Liver (tissue), 9 donors: ENCODE results near the gene IGF1R. TPM values are rescaled to one million over a fixed set of nuclear protein-coding genes. Genes with fewer than 3 reads are reported as not detected.

Source experiments
- DNase-seq: peaks from one replicate; pipeline ENCODE4 v3.0.0-alpha.2; 2017; ENCODE audit warnings: low spot score
- H3K27ac ChIP-seq, 2 donors: one replicate each; pipeline ENCODE4 v1.7.0; 2013; ENCODE audit warnings: inconsistent platforms in 2 of 2, low read length in 2 of 2, control low read depth in 1 of 2, low read depth in 1 of 2, mild to moderate bottlenecking in 1 of 2
- H3K27me3 ChIP-seq, 4 donors: one replicate each; pipeline versions ENCODE4 v1.6.1 to v1.7.0; 2013; ENCODE audit warnings: low read length in 3 of 4, inconsistent platforms in 1 of 4, mild to moderate bottlenecking in 1 of 4, moderate library complexity in 1 of 4; ENCODE audit not compliant: control insufficient read depth in 4 of 4, insufficient read depth in 4 of 4
- H3K36me3 ChIP-seq, 4 donors: one replicate each; pipeline versions ENCODE4 v1.6.1 to v1.7.0; 2013; ENCODE audit warnings: low read length in 3 of 4, mild to moderate bottlenecking in 3 of 4, low read depth in 1 of 4, moderate library complexity in 1 of 4; ENCODE audit not compliant: control insufficient read depth in 4 of 4, insufficient read depth in 3 of 4
- H3K4me1 ChIP-seq, 4 donors: one replicate each; pipeline versions ENCODE4 v1.6.1 to v1.7.0; 2013; ENCODE audit warnings: low read length in 3 of 4, mild to moderate bottlenecking in 3 of 4, moderate library complexity in 1 of 4; ENCODE audit not compliant: control insufficient read depth in 4 of 4, insufficient read depth in 4 of 4
- H3K4me3 ChIP-seq, 3 donors: one replicate each; pipeline versions ENCODE4 v1.6.1 to v1.7.0; 2013; ENCODE audit warnings: low read length in 3 of 3, control low read depth in 1 of 3, low read depth in 1 of 3, mild to moderate bottlenecking in 1 of 3
- H3K9ac ChIP-seq, 2 donors: one replicate each; pipeline ENCODE4 v1.7.0; 2013; ENCODE audit warnings: low read length in 2 of 2, mild to moderate bottlenecking in 2 of 2, moderate library complexity in 2 of 2, control low read depth in 1 of 2, low read depth in 1 of 2
- H3K9me3 ChIP-seq, 4 donors: one replicate each; pipeline versions ENCODE4 v1.6.1 to v1.7.0; 2013; ENCODE audit warnings: low read length in 3 of 4; ENCODE audit not compliant: control insufficient read depth in 4 of 4
- EGR1 ChIP-seq, 2 donors: IDR thresholded peaks; 2 replicates each; pipeline ENCODE4 v1.6.1; 2016 to 2018; ENCODE audit warnings: antibody characterized with exemption in 2 of 2, low read depth in 2 of 2
- FOXA1 ChIP-seq: IDR thresholded peaks from 2 replicates; pipeline ENCODE4 v1.6.1; 2016; ENCODE audit warnings: antibody characterized with exemption
- FOXA2 ChIP-seq: IDR thresholded peaks from 2 replicates; pipeline ENCODE4 v1.6.1; 2016; ENCODE audit warnings: antibody characterized with exemption
- GABPA ChIP-seq, 2 donors: IDR thresholded peaks in 1 of 2; conservative IDR thresholded peaks in 1 of 2; 2 replicates each; pipeline ENCODE4 v1.6.1; 2016; ENCODE audit warnings: antibody characterized with exemption in 2 of 2, mild to moderate bottlenecking in 1 of 2, moderate library complexity in 1 of 2
- HNF4A ChIP-seq, 2 donors: conservative IDR thresholded peaks; 2 replicates each; pipeline ENCODE4 v1.6.1; 2016; ENCODE audit warnings: antibody characterized with exemption in 2 of 2, mild to moderate bottlenecking in 2 of 2
- HNF4G ChIP-seq: IDR thresholded peaks from 2 replicates; pipeline ENCODE4 v1.6.1; 2016; ENCODE audit warnings: antibody characterized with exemption
- JUND ChIP-seq, 2 donors: IDR thresholded peaks; 2 replicates each; pipeline ENCODE4 v1.6.1; 2016; ENCODE audit warnings: antibody characterized with exemption in 2 of 2
- NR2F2 ChIP-seq: IDR thresholded peaks from 2 replicates; pipeline ENCODE4 v1.6.1; 2016; ENCODE audit warnings: antibody characterized with exemption
- RAD21 ChIP-seq, 2 donors: IDR thresholded peaks; 2 replicates each; pipeline ENCODE4 v1.6.1; 2016; ENCODE audit warnings: antibody characterized with exemption in 2 of 2, mild to moderate bottlenecking in 2 of 2
- RXRA ChIP-seq, 2 donors: IDR thresholded peaks; 2 replicates each; pipeline ENCODE4 v1.6.1; 2017 to 2018; ENCODE audit warnings: antibody characterized with exemption in 2 of 2, mild to moderate bottlenecking in 1 of 2
- SP1 ChIP-seq: IDR thresholded peaks from 2 replicates; pipeline ENCODE4 v1.6.1; 2018; ENCODE audit warnings: antibody characterized with exemption, mild to moderate bottlenecking
- TAF1 ChIP-seq: conservative IDR thresholded peaks from 2 replicates; pipeline ENCODE4 v1.6.1; 2016; ENCODE audit warnings: antibody characterized with exemption, mild to moderate bottlenecking
- YY1 ChIP-seq: IDR thresholded peaks from 2 replicates; pipeline ENCODE4 v1.6.1; 2016; ENCODE audit warnings: antibody characterized with exemption, mild to moderate bottlenecking
- WGBS: extraction: QIAGEN DNeasy Blood & Tissue Kit; methylation state at CpG from one replicate; pipeline ENCODE4 v1.1.7; 2013; 5-methylcytosine and 5-hydroxymethylcytosine counted together
- polyA plus RNA-seq, 2 donors: library from polyadenylated mRNA; stranded (reverse) in 1 of 2; unstranded in 1 of 2; fragments of 200-250 nt in 1 of 2; fragments of >200 nt in 1 of 2; fragmentation: Nextera tagmentation in 1 of 2; extraction: Ambion mirVana in 1 of 2; gene quantifications; one replicate each; pipeline versions ENCODE4 v1.2.1 to v1.2.3, GENCODE V29; 2013 to 2015
- total RNA-seq, 2 donors: library from RNA; depleted of rRNA; stranded (reverse); fragments of >200 nt; gene quantifications; one replicate each; pipeline ENCODE4 v1.2.3, GENCODE V29; 2014
- TF ChIP-seq, protein P1 (sequence below): IDR thresholded peaks from 2 replicates; pipeline ENCODE4 v1.6.1; 2016; ENCODE audit warnings: antibody characterized with exemption
- TF ChIP-seq, protein P2 (sequence below): IDR thresholded peaks from 2 replicates; pipeline ENCODE4 v1.6.1; 2016; ENCODE audit warnings: antibody characterized with exemption
- TF ChIP-seq, protein P3 (sequence below): IDR thresholded peaks from 2 replicates; pipeline ENCODE4 v1.6.1; 2016; ENCODE audit warnings: antibody characterized with exemption, mild to moderate bottlenecking
- TF ChIP-seq, protein P4 (sequence below): IDR thresholded peaks from 2 replicates; pipeline ENCODE4 v1.6.1; 2016; ENCODE audit warnings: antibody characterized with exemption
- TF ChIP-seq, protein P5 (sequence below): fragments of 150-350 bp; IDR thresholded peaks from 2 replicates; pipeline ENCODE4 v1.5.1; 2017; ENCODE audit warnings: improper control_type of control experiment, low read depth, low read length; ENCODE audit not compliant: missing input control
- donor health status: healthy.
- donor health status: healthy.
- donor health status: healthy.
- donor health status: healthy.
- donor health status: healthy.

The IGF1R gene
- total and polyA plus RNA-seq, 4 donors, result 0.69 to 10.3 (median 3.2) TPM

DNA sequence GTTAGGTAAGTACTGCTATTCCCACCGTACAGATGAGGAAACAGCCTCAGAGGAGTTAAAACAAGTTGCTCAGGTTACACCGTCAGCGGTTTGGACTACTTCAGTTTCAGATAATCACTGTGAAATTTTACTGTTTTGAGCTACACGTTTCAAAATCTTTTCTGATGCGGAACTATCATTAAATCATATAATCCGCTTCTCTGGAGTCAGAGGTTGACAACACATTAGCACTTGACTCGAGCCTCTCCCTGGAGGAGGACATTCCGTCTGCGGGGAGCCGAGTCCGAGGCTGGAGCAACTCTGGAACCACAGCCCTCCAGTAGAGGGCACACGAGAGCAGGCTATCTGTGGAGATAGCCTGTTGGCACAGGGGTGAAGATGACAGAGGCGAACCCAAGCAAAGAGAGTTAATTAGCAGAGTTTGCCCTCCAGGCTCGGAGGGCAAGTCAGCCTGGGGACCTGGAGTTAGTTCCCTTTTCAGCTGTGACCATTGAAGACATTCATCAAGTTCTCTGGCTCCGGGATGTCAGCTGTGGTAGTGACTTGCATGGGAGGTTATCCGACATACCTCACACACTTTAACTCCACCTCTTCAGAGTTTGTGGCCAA is 131.2 kb downstream of the IGF1R start:
- Histone ChIP-seq H3K4me3 (no peak overlapping the region), H3K27ac (no peak overlapping the region), H3K9me3 (no peaks in the 10 kb centered on the region), H3K9ac (no peak overlapping the region), H3K27me3 (peaks cover 0 to 9% (median under 1%) of the 10 kb centered on the region in 4 donors), H3K36me3 (no peaks in the 10 kb centered on the region), H3K4me1 (no peaks in the 10 kb centered on the region)
- WGBS, result 17% methylated on average over 16 of the region's 16 CpGs
- peak; percentile 92 for DNase-seq
- TF ChIP-seq, protein P1, sequence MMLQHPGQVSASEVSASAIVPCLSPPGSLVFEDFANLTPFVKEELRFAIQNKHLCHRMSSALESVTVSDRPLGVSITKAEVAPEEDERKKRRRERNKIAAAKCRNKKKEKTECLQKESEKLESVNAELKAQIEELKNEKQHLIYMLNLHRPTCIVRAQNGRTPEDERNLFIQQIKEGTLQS, result no peak
- TF ChIP-seq HNF4A (conservative IDR thresholded peaks at IDR 0.05) (no peak), YY1 (no peak), TAF1 (no peak), FOXA2 (no peak), HNF4G (no peak), SP1 (no peak), EGR1 (IDR thresholded peaks at IDR 0.05; ENCODE audit: low read depth in 2 of 2) (no peak), RAD21 (IDR thresholded peaks at IDR 0.05) (peak; percentile 89 to 93), JUND (IDR thresholded peaks at IDR 0.05) (no peak), NR2F2 (peak; percentile 38), FOXA1 (no peak), RXRA (IDR thresholded peaks at IDR 0.05) (peak; percentile 7 to 15), GABPA (IDR thresholded peaks at IDR 0.05 in 1 of 2, conservative IDR thresholded peaks at IDR 0.05 in 1 of 2) (no peak)
- TF ChIP-seq, protein P2, sequence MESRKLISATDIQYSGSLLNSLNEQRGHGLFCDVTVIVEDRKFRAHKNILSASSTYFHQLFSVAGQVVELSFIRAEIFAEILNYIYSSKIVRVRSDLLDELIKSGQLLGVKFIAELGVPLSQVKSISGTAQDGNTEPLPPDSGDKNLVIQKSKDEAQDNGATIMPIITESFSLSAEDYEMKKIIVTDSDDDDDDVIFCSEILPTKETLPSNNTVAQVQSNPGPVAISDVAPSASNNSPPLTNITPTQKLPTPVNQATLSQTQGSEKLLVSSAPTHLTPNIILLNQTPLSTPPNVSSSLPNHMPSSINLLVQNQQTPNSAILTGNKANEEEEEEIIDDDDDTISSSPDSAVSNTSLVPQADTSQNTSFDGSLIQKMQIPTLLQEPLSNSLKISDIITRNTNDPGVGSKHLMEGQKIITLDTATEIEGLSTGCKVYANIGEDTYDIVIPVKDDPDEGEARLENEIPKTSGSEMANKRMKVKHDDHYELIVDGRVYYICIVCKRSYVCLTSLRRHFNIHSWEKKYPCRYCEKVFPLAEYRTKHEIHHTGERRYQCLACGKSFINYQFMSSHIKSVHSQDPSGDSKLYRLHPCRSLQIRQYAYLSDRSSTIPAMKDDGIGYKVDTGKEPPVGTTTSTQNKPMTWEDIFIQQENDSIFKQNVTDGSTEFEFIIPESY, result no peak
- TF ChIP-seq, protein P3, sequence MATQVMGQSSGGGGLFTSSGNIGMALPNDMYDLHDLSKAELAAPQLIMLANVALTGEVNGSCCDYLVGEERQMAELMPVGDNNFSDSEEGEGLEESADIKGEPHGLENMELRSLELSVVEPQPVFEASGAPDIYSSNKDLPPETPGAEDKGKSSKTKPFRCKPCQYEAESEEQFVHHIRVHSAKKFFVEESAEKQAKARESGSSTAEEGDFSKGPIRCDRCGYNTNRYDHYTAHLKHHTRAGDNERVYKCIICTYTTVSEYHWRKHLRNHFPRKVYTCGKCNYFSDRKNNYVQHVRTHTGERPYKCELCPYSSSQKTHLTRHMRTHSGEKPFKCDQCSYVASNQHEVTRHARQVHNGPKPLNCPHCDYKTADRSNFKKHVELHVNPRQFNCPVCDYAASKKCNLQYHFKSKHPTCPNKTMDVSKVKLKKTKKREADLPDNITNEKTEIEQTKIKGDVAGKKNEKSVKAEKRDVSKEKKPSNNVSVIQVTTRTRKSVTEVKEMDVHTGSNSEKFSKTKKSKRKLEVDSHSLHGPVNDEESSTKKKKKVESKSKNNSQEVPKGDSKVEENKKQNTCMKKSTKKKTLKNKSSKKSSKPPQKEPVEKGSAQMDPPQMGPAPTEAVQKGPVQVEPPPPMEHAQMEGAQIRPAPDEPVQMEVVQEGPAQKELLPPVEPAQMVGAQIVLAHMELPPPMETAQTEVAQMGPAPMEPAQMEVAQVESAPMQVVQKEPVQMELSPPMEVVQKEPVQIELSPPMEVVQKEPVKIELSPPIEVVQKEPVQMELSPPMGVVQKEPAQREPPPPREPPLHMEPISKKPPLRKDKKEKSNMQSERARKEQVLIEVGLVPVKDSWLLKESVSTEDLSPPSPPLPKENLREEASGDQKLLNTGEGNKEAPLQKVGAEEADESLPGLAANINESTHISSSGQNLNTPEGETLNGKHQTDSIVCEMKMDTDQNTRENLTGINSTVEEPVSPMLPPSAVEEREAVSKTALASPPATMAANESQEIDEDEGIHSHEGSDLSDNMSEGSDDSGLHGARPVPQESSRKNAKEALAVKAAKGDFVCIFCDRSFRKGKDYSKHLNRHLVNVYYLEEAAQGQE, result no peak
- TF ChIP-seq, protein P4, sequence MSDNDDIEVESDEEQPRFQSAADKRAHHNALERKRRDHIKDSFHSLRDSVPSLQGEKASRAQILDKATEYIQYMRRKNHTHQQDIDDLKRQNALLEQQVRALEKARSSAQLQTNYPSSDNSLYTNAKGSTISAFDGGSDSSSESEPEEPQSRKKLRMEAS, result no peak
- TF ChIP-seq, protein P5, sequence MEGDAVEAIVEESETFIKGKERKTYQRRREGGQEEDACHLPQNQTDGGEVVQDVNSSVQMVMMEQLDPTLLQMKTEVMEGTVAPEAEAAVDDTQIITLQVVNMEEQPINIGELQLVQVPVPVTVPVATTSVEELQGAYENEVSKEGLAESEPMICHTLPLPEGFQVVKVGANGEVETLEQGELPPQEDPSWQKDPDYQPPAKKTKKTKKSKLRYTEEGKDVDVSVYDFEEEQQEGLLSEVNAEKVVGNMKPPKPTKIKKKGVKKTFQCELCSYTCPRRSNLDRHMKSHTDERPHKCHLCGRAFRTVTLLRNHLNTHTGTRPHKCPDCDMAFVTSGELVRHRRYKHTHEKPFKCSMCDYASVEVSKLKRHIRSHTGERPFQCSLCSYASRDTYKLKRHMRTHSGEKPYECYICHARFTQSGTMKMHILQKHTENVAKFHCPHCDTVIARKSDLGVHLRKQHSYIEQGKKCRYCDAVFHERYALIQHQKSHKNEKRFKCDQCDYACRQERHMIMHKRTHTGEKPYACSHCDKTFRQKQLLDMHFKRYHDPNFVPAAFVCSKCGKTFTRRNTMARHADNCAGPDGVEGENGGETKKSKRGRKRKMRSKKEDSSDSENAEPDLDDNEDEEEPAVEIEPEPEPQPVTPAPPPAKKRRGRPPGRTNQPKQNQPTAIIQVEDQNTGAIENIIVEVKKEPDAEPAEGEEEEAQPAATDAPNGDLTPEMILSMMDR, result peak; percentile 86
